C4-2B (cell line): ENCODE measurements around the gene LRRC4.

ENCODE experiments used
- H3K27ac ChIP-seq: fragments of 450-650 bp; 2 replicates; pipeline ENCODE4 v1.5.1; 2017
- CTCF ChIP-seq: fragments of 450-650 bp; conservative IDR thresholded peaks from 2 replicates; pipeline ENCODE4 v1.5.1; 2017; ENCODE audit warnings: mild to moderate bottlenecking
- ZFX ChIP-seq: fragments of 450-650 bp; IDR thresholded peaks from 2 replicates; pipeline ENCODE4 v1.6.1; 2017

Gene LRRC4

GRCh38 chr7:128006550-128007302, 24.5 kb downstream of the LRRC4 start:
- no peak overlapping the region for H3K27ac ChIP-seq

GRCh38 chr7:128005759-128006159, 25.5 kb downstream of the LRRC4 start:
- TF ChIP-seq ZFX (no peak), CTCF (no peak)
- no peak overlapping the region for H3K27ac ChIP-seq

More at GRCh38 chr7:128006550-128007302, 24.5 kb downstream of the LRRC4 start:
- TF ChIP-seq CTCF (no peak), ZFX (no peak)

GRCh38 chr7:128005117-128005516, 26.1 kb downstream of the LRRC4 start:
- H3K27ac ChIP-seq = no peak overlapping the region
- TF ChIP-seq ZFX (no peak), CTCF (no peak)

GRCh38 chr7:128004623-128005022, 26.6 kb downstream of the LRRC4 start:
- H3K27ac ChIP-seq = no peak overlapping the region
- TF ChIP-seq ZFX (no peak), CTCF (no peak)

GRCh38 chr7:128003787-128004186, 27.4 kb downstream of the LRRC4 start:
- H3K27ac ChIP-seq = no peak overlapping the region
- TF ChIP-seq ZFX = no peak
- TF ChIP-seq CTCF = no peak

DNA sequence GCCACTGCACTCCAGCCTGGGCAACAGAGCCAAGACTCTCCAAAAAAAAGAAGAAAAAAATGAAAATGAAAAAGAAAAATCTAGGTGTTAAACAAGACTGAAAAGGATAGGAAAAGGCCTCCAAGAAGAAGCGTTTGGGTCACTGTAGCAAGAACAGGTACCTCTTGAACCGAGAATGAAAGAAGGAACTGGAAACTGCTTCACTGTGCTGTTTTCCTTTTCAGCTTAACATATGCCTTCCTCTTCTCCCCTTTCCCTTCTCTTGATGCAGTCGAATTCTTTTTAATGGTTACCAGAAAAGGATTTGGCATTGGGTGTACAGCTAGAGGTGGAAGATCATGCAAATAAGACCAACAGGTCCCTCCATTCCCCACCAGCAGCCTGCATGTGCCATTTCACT, 28.1 kb downstream of the LRRC4 start:
- TF ChIP-seq ZFX (no peak), CTCF (no peak)
- H3K27ac ChIP-seq = no peak overlapping the region

DNA sequence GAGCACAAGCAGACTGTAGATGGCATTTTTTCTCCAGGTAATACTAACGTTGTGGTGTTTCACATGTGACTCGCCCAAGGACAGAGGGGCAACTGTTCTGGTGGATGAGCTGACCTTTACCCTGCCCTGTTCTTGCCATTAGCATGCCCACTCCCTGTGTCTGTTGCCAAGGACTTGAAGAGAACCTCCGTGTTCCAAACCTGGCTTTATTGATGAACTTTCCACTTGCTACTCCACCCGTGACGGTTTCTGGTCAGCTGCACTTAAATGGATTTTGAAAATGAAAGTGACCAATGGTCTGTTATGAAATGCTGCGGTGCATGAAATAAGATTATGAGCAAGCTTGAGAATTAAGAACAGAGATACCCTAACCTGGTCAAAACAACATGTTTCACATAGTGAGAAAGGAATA, 30.4 kb downstream of the LRRC4 start:
- H3K27ac ChIP-seq = no peak overlapping the region
- TF ChIP-seq ZFX (no peak), CTCF (no peak)
